ENCODE results near the gene WNT2B. TPM values are rescaled to one million over a fixed set of nuclear protein-coding genes. Genes with fewer than 3 reads are reported as not detected.

The WNT2B gene
- total RNA-seq, 1 donor from 2014 or later = 0.51 TPM

GRCh38 chr1:112504661-112505399, 3.9 kb upstream of the WNT2B start:
- DNase-seq (ENCODE audit: low read depth in 2 of 2) = no peak

DNA sequence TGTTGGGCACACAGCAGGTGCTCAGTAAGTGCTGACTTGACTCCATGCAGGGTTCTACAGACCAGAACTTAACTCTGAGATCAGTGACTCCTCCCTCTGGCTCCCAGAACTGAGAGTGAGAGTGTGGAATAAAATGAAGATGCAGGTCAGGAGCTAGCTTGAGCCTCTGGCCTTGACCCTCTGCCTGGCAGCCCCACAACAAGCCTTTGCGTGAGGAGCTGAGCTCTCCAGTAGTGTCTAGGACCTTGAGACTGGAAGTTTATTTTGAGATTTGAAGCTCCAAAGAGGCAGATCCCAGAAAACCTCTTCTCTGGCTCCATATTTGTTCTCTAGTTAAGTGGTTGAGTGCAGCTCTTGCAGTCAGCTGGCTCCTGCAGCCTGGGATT, 3.4 kb upstream of the WNT2B start:
- no peak for DNase-seq (ENCODE audit: low read depth in 2 of 2)

GRCh38 chr1:112505878-112506277, 2.9 kb upstream of the WNT2B start:
- DNase-seq (ENCODE audit: low read depth in 2 of 2) = no peak

DNA sequence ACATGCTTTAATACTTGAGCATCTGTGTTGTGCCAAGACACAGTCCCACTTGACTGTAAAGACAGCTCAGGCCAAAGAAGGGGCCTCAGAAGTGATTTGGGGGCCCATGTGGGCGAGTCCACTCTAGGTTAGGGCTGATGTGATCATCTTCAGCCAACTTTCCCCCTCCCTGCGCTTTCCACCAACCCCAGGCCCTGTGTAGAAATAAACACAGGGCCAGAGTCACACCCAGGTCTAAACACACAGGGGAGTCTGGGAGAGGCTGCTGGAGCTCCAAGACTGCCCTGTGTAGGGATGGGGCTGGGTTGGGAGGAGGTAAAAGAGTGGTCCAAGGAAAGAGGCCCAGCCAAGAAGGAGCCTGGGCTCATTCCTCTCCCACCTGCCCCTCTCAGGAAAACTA, 2.5 kb upstream of the WNT2B start:
- no peak for DNase-seq (ENCODE audit: low read depth in 2 of 2)

DNA sequence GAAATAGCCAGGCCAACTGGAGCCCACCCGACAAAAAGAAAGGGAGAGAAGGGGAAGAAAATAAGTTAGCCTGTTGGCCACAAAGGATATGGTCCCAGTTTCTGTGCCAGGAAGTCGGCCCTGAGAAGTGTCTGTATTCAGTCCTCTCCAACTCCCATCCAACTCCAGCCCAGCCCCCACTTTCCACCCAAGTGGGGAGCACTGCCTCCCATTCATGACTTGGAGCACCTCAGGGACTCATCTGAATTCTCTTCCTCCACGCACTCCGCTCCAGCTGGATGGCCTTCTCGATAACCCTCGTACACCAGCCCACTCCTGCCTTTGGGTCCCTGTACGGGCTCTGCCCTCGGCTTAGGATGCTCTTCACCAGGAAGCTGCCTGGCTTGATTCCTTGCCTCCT, 2.0 kb upstream of the WNT2B start:
- no peak for DNase-seq (ENCODE audit: low read depth in 2 of 2)

- no peak for DNase-seq (ENCODE audit: low read depth in 2 of 2)
These were observed 1.4 kb upstream of the WNT2B start for GRCh38 chr1:112507336-112507735.

- DNase-seq (ENCODE audit: low read depth in 2 of 2) = no peak
These were observed 866 bp upstream of the WNT2B start for GRCh38 chr1:112507921-112508277.

GRCh38 chr1:112509005-112509659, 367 bp downstream of the WNT2B start:
- DNase-seq (ENCODE audit: low read depth in 2 of 2) = peak in 1 of 2 donors; percentile 17

GRCh38 chr1:112509660-112510178, 954 bp downstream of the WNT2B start:
- DNase-seq (ENCODE audit: low read depth in 2 of 2) = no peak

DNA sequence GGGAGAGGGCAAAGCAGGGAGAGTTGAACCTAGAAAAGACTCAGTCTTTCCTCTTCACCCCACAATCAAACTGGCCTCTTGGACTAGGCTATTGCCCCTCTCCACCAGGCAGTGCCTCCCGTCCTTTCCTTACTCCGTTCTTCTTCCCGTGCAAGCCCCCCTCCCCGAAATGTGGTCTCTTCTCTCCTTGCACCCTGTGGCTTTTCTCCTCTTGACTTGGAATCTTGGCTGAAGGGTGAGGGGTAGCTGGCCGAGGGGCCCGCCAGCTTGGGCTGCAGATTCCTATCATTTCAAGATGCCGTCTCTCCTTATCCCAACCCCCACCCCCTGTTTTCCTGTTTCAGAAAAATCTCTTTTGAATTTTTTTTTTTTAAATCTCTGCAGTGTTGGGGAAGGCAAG, 1.6 kb downstream of the WNT2B start:
- no peak for DNase-seq (ENCODE audit: low read depth in 2 of 2)

DNA sequence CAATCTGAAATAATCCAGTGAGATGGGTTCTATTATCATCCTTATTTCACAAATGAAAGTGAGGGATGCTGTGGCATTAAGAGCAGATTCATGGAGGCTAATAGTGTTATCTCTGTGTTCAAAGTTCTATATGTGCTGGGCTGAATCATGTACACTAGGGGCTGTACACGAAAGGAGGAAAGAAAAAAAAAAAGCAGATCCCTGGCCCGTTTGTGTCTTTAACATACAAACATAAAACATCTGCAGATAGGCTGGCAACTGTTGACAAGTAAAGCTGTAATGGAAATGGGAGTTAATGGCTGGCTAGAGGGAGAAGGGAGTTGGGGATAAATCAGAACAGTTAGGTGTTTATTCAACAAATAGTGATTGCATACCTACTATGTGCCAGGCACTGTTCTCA, 3.1 kb downstream of the WNT2B start:
- no peak for DNase-seq (ENCODE audit: low read depth in 2 of 2)

GRCh38 chr1:112513112-112513870, 4.5 kb downstream of the WNT2B start:
- DNase-seq (ENCODE audit: low read depth in 2 of 2) = peak in 1 of 2 donors; percentile 32

GRCh38 chr1:112514901-112515300, 6.1 kb downstream of the WNT2B start:
- no peak for DNase-seq (ENCODE audit: low read depth in 2 of 2)

DNA sequence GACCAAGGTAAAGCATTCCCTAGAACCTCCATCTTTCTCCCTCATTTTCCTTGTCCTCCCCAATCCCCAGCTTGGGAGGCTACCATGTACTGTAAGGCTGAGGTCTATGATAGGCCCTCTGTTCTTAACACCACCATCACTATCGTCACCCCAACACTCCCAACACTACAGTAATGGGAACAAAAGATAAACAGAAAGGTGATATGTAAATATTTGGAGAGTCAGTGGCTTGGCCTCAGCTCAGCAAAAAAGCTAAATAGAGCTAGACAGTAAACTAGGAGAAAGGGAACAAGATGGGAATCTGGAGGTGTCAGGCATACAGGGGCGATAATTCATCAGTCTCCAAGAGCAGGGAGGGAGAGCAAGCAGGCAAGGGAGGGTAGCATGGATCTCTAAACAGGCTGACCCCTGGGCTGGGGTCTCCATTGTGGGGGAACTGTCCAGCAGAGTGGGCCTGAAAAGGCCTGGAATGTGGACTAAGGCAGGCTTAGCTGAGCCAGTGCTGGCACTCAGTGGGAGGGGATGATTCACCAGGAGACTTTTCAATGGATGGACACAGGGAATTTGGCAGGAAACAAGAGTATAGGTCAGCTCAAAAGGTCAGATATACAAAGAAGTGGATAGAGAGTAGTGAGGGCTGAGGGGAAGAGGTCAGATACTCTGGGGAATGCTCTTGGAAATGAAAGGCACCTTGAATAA, 6.7 kb downstream of the WNT2B start:
- DNase-seq (ENCODE audit: low read depth in 2 of 2) = peak; percentile 34 to 40

DNA sequence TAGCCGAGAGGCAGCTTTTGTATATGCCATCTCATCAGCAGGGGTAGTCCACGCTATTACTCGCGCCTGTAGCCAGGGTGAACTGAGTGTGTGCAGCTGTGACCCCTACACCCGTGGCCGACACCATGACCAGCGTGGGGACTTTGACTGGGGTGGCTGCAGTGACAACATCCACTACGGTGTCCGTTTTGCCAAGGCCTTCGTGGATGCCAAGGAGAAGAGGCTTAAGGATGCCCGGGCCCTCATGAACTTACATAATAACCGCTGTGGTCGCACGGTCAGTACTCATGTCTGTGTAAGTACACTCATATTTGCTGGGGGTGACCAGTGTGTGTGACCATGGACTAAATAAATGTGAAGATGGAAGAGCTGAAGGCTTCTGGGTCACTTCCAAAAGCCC, 7.4 kb downstream of the WNT2B start:
- no peak for DNase-seq (ENCODE audit: low read depth in 2 of 2)

- no peak for DNase-seq (ENCODE audit: low read depth in 2 of 2)
These were observed 8.5 kb downstream of the WNT2B start for GRCh38 chr1:112517231-112517630.

- DNase-seq (ENCODE audit: low read depth in 2 of 2) = no peak
These were observed 8.9 kb downstream of the WNT2B start for GRCh38 chr1:112517646-112518045.

DNA sequence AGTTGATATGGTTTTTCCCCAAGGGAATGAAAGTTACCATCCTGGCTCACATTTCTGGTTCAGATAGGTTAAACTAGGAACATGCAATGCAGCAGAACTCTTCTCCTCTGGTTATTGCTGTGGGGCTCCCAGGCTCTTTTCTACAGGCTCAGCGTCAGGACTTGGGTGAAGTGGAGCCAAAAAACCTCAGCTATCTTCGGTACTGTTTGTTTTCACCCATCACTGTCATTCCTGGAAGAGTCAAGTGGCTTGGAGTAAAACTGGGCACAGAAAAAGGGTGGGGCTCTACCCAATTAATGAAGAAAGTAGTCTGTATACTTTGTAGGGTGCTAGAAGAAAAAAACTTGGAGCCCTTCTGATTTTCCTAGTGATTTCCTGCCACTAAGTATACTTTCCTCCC, 9.4 kb downstream of the WNT2B start:
- DNase-seq (ENCODE audit: low read depth in 2 of 2) = no peak

GRCh38 chr1:112520166-112520565, 11.4 kb downstream of the WNT2B start:
- no peak for DNase-seq (ENCODE audit: low read depth in 2 of 2)

DNA sequence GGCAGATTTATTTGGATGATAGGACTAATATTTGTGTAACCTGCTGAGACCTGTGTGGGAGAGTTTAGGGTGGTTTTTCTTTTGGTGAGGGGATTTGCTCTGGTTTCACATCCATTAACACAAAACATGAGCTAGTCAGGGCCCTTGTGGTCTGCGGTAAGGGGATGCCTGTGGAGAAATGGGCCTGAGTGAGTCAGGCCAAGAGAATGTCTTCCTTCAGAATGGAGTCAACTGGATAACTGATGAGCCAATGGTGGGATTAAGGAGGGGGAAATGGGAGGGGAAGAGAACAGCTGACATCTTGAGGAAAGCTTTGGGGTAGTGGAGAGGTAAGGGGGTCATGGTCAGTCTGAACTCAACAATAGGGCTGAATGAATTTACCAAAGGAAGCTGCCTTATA, 13.9 kb downstream of the WNT2B start:
- no peak for DNase-seq (ENCODE audit: low read depth in 2 of 2)

DNA sequence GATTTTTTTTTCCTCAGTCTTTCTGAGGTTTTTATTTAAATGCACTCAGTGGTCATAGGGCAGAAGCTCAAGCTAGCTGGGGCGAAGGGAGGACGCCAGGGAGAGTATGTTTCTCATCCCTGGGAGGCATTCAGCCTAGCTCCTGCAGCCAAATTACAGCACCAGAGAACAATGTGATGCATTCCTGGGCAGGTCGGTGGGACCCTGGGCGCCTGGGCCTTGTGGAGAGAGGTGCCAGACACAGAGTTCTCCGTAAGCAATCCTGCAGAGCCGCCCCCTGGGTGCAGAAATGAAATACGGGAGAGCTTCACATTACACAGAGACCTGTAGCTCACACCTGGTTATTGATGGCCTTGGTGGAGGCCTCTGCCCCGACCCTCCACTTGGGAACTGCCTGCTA, 15.5 kb downstream of the WNT2B start:
- no peak for DNase-seq (ENCODE audit: low read depth in 2 of 2)

DNA sequence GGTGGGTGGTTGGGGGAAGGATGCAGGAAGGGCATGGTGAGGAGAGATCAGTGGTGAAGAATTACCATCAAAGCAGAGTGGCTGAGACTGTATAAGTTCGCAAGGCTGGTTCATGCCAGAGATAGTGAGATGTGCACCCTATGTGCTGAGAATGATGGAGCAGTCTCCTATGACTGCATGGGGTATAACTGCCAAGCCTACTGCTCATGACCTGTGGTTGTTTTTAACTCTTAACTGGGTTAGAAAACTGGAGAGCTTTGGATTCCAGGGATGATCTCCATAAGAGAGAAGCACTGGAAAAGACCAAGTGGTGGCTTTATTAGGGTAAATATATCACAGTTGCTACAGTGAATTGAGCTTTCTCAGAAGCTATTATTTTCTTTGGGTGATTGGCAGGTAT, 16.2 kb downstream of the WNT2B start:
- no peak for DNase-seq (ENCODE audit: low read depth in 2 of 2)
